Fibroblast of pulmonary artery (primary cell): ENCODE measurements around the gene FLNB.

Experiments
- DNase-seq: peaks from one replicate; pipeline ENCODE4 v3.0.0-alpha.2; 2010; ENCODE audit warnings: low read depth
- H3K4me3 ChIP-seq: replicated peaks from 2 replicates; pipeline ENCODE4 v1.5.1; 2011; ENCODE audit warnings: low read depth, mild to moderate bottlenecking, control low read depth, low read length, moderate library complexity
- CTCF ChIP-seq: IDR thresholded peaks from 2 replicates; pipeline ENCODE4 v1.5.1; 2011; ENCODE audit warnings: mild to moderate bottlenecking, control low read depth, low read length, inconsistent platforms; ENCODE audit errors: missing control alignments

FLNB gene

GRCh38 chr3:58084788-58085543, 76.7 kb downstream of the FLNB start:
- DNase-seq: no peak
- TF ChIP-seq CTCF: no peak
- H3K4me3 ChIP-seq: no peak overlapping the region

GRCh38 chr3:58085616-58086015, 77.4 kb downstream of the FLNB start:
- no peak for DNase-seq
- TF ChIP-seq CTCF: no peak

GRCh38 chr3:58088501-58088900, 80.3 kb downstream of the FLNB start:
- TF ChIP-seq CTCF: no peak
- no peak overlapping the region for H3K4me3 ChIP-seq

More at GRCh38 chr3:58085616-58086015, 77.4 kb downstream of the FLNB start:
- H3K4me3 ChIP-seq: no peak overlapping the region

GRCh38 chr3:58090351-58090750, 82.1 kb downstream of the FLNB start:
- no peak for DNase-seq
- no peak overlapping the region for H3K4me3 ChIP-seq
- no peak for TF ChIP-seq CTCF

More at GRCh38 chr3:58088501-58088900, 80.3 kb downstream of the FLNB start:
- DNase-seq: no peak

- DNase-seq: peak; percentile 35
- TF ChIP-seq CTCF: no peak
- no peak overlapping the region for H3K4me3 ChIP-seq
Observed at GRCh38 chr3:58092521-58092920, 84.3 kb downstream of the FLNB start.

- TF ChIP-seq CTCF: no peak
- DNase-seq: peak; percentile 72
- H3K4me3 ChIP-seq: no peak overlapping the region
Observed at GRCh38 chr3:58093574-58094195, 85.5 kb downstream of the FLNB start.

GRCh38 chr3:58094657-58095056, 86.4 kb downstream of the FLNB start:
- no peak for TF ChIP-seq CTCF
- no peak overlapping the region for H3K4me3 ChIP-seq
- no peak for DNase-seq
